ENCODE results near the gene ZNF564. TPM values are rescaled to one million over a fixed set of nuclear protein-coding genes. Genes with fewer than 3 reads are reported as not detected.
A peak's percentile ranks its signal among the peaks of the same experiment; 100 is the strongest.

Gene ZNF564
- total and polyA plus RNA-seq, 11 donors = 4.0 to 10.4 (median 7.4) TPM

GRCh38 chr19:12521996-12522395, 29.3 kb downstream of the ZNF564 start:
- Histone ChIP-seq H3K27me3 (no peaks in the 10 kb centered on the region), H3K27ac (no peak overlapping the region), H3K4me3 (no peak overlapping the region), H3K4me1 (no peaks in the 10 kb centered on the region), H3K9me3 (peaks cover 7 to 100% (median 79%) of the 10 kb centered on the region in 12 donors), H3K36me3 (peaks cover 12 to 57% (median 18%) of the 10 kb centered on the region in 9 donors)
- ATAC-seq = no peak
- intact Hi-C loops (cut with DNase I) = no loop called here
- no peak for DNase-seq
- WGBS, 4 donors = 54 to 62% (median 58%) methylated on average over 6 of the region's 6 CpGs
- no peak for TF ChIP-seq POLR2A (IDR thresholded peaks at IDR 0.05)
- TF ChIP-seq, protein P1, sequence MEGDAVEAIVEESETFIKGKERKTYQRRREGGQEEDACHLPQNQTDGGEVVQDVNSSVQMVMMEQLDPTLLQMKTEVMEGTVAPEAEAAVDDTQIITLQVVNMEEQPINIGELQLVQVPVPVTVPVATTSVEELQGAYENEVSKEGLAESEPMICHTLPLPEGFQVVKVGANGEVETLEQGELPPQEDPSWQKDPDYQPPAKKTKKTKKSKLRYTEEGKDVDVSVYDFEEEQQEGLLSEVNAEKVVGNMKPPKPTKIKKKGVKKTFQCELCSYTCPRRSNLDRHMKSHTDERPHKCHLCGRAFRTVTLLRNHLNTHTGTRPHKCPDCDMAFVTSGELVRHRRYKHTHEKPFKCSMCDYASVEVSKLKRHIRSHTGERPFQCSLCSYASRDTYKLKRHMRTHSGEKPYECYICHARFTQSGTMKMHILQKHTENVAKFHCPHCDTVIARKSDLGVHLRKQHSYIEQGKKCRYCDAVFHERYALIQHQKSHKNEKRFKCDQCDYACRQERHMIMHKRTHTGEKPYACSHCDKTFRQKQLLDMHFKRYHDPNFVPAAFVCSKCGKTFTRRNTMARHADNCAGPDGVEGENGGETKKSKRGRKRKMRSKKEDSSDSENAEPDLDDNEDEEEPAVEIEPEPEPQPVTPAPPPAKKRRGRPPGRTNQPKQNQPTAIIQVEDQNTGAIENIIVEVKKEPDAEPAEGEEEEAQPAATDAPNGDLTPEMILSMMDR (IDR thresholded peaks at IDR 0.05) = peak in 1 of 12 donors; percentile 11

GRCh38 chr19:12513531-12514061, 37.7 kb downstream of the ZNF564 start:
- H3K36me3 ChIP-seq = peaks cover 0 to 13% (median 0%) of the 10 kb centered on the region in 9 donors
- peaks cover 0 to 38% (median 11%) of the 10 kb centered on the region in 12 donors for H3K9me3 ChIP-seq
- intact Hi-C loops (cut with DNase I) = no loop called here
- no peak overlapping the region for H3K27ac ChIP-seq
- 9 to 12% (median 12%) methylated on average over 22 to 35 of the region's 35 CpGs; no CpG with 5 or more reads in 1 of the 4 donors for WGBS, 4 donors
- H3K4me1 ChIP-seq = peaks cover 0 to 6% (median 0%) of the 10 kb centered on the region in 12 donors
- TF ChIP-seq POLR2A (IDR thresholded peaks at IDR 0.05) = no peak
- TF ChIP-seq, protein P1 (IDR thresholded peaks at IDR 0.05) = peak in 4 of 12 donors; percentile 18 to 38 (median 24)
- H3K4me3 ChIP-seq = peak overlapping the region in 8 of 12 donors; percentile 13 to 57 (median 34)
- peak; percentile 37 to 84 (median 72) for ATAC-seq
- DNase-seq = peak in 3 of 5 donors; percentile 11 to 47 (median 44)
- no peaks in the 10 kb centered on the region for H3K27me3 ChIP-seq

GRCh38 chr19:12497032-12497431, 54.2 kb downstream of the ZNF564 start:
- intact Hi-C loops (cut with DNase I) = loop anchor here in 3 of 10 donors (5.0 to 10.0 kb wide), 4 partner anchors 48 to 95 kb away; partner anchors contain the start of genes ZNF443 (in 1 of the 3) and ZNF799 (in 1 of the 3)
- 87 to 92% (median 88%) methylated on average over 4 of the region's 4 CpGs for WGBS, 4 donors
- no peak overlapping the region for H3K27ac ChIP-seq

GRCh38 chr19:12496480-12496879, 54.8 kb downstream of the ZNF564 start:
- no peak overlapping the region for H3K4me3 ChIP-seq
- TF ChIP-seq POLR2A (IDR thresholded peaks at IDR 0.05) = no peak
- TF ChIP-seq, protein P1 (IDR thresholded peaks at IDR 0.05) = no peak
- H3K4me1 ChIP-seq = peaks cover 0 to 13% (median 7%) of the 10 kb centered on the region in 12 donors
- no peak for DNase-seq
- no peak overlapping the region for H3K27ac ChIP-seq
- H3K36me3 ChIP-seq = no peaks in the 10 kb centered on the region
- peaks cover 0 to 5% (median 0%) of the 10 kb centered on the region in 12 donors for H3K9me3 ChIP-seq
- no peaks in the 10 kb centered on the region for H3K27me3 ChIP-seq
- 88 to 90% (median 89%) methylated on average over 6 of the region's 6 CpGs for WGBS, 4 donors
- ATAC-seq = no peak
- intact Hi-C loops (cut with DNase I) = loop anchor here in 3 of 10 donors (5.0 to 10.0 kb wide), 4 partner anchors 48 to 94 kb away; partner anchors contain the start of genes ZNF443 (in 1 of the 3) and ZNF799 (in 1 of the 3)

More at GRCh38 chr19:12497032-12497431, 54.2 kb downstream of the ZNF564 start:
- TF ChIP-seq, protein P1 (IDR thresholded peaks at IDR 0.05) = no peak
- no peak for TF ChIP-seq POLR2A (IDR thresholded peaks at IDR 0.05)
- Histone ChIP-seq H3K36me3 (no peaks in the 10 kb centered on the region), H3K27me3 (no peaks in the 10 kb centered on the region), H3K9me3 (peaks cover 0 to 5% (median 0%) of the 10 kb centered on the region in 12 donors), H3K4me3 (no peak overlapping the region), H3K4me1 (peaks cover 0 to 13% (median 7%) of the 10 kb centered on the region in 12 donors)
- ATAC-seq (no peak), DNase-seq (no peak)

Measured in heart left ventricle (tissue), 16 donors.